A673 (cell line): Measurements from ENCODE around the gene ACSS1.
"Not testable (repeated sequence)": the region's sequence is repeated elsewhere in the genome, so short reads cannot be mapped to it uniquely, and the experiment has no call there.

Experiments used
- EZH2 ChIP-seq: fragments of 200-600 bp; sonication (generic); IDR thresholded peaks from 2 replicates; pipeline ENCODE4 v1.6.1; 2017; ENCODE audit warnings: borderline replicate concordance, low read depth, mild to moderate bottlenecking, mixed read lengths, antibody characterized with exemption, low read length; ENCODE audit not compliant: poor library complexity, severe bottlenecking
- TF ChIP-seq, protein P1 (sequence below): fragments of 300-800, 200-600 bp; sonication (generic); conservative IDR thresholded peaks from 2 replicates; pipeline ENCODE4 v1.5.1; 2017; ENCODE audit warnings: low read depth, mild to moderate bottlenecking, antibody characterized with exemption, low read length, moderate library complexity, mixed read lengths

DNA sequence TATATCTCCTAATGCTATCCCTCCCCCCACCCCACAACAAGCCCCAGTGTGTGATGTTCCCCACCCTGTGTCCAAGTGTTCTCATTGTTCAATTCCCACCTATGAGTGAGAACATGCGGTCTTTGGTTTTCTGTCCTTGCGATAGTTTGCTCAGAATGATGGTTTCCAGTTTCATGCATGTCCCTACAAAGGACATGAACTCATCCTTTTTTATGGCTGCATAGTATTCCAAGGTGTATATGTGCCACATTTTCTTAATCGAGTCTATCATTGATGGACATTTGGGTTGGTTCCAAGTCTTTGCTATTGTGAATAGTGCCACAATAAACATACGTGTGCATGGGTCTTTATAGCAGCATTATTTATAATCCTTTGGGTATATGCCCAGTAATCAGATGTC lies 56.6 kb downstream of the ACSS1 start:
- TF ChIP-seq, protein P1, sequence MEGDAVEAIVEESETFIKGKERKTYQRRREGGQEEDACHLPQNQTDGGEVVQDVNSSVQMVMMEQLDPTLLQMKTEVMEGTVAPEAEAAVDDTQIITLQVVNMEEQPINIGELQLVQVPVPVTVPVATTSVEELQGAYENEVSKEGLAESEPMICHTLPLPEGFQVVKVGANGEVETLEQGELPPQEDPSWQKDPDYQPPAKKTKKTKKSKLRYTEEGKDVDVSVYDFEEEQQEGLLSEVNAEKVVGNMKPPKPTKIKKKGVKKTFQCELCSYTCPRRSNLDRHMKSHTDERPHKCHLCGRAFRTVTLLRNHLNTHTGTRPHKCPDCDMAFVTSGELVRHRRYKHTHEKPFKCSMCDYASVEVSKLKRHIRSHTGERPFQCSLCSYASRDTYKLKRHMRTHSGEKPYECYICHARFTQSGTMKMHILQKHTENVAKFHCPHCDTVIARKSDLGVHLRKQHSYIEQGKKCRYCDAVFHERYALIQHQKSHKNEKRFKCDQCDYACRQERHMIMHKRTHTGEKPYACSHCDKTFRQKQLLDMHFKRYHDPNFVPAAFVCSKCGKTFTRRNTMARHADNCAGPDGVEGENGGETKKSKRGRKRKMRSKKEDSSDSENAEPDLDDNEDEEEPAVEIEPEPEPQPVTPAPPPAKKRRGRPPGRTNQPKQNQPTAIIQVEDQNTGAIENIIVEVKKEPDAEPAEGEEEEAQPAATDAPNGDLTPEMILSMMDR = not testable (repeated sequence)
- not testable (repeated sequence) for TF ChIP-seq EZH2
